GM19193 (cell line): ENCODE results near the gene CSTF1.

Experiments
- POLR2A ChIP-seq: IDR thresholded peaks from 4 replicates; pipeline ENCODE4 v1.6.1; 2011; ENCODE audit not compliant: insufficient read depth, insufficient read length; ENCODE audit errors: extremely low read depth

The CSTF1 gene

DNA sequence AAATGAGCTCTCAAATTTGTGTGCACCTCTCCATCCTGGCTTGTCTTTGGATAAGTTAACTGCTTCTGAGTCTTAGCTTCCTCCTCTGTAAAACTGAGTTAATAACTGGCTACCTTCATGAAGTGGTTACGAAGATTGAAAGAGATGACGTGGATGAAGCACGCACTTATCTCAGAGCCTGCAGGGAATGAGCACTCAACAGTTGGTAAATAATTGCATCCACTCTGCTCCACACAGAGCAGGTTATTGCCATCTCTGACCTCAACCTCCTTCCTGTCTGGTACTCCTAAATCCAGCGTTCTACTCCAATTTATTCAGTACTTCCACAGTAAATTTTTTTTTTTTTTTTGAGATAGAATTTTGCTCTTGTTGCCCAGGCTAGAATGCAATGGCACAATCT lies 7.3 kb upstream of the CSTF1 start:
- TF ChIP-seq POLR2A: no peak

DNA sequence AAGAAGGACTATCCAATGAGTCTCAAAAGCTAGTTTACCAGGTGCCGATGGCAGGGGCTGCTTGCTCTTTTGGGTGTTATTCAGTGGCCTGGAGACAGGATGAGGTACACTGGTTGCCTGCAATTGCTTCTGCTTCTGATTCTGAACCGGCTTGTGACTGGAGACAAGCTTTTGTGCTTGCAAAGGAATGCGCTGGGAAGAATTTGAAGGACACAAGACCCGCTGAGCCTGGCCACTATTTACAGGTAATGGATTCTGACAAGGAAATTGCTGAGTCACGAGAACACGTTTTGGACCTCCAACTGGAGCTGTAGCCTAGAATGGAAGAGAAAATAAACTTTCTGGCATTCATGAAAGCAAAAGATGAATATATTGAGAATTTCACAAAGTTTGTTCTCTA lies 6.2 kb upstream of the CSTF1 start:
- no peak for TF ChIP-seq POLR2A

DNA sequence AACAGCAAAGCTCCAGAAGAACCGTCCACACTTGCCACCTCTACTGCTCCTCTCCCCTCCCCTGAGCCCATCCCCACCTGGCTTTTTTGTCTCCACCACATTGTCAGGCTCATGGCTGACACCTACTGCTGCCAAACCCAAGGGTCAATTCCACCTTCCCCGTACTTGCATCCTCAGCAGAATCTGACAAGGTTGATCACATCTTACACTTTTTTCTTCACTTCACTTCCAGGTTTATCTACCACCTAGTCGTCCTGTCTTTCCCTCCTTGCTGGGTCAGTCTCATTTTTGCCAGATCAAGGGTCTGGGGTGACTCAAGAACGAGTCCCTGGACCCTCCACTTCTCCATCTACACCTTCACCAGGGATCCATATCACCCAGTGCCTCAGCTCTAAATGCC lies 3.6 kb upstream of the CSTF1 start:
- no peak for TF ChIP-seq POLR2A

DNA sequence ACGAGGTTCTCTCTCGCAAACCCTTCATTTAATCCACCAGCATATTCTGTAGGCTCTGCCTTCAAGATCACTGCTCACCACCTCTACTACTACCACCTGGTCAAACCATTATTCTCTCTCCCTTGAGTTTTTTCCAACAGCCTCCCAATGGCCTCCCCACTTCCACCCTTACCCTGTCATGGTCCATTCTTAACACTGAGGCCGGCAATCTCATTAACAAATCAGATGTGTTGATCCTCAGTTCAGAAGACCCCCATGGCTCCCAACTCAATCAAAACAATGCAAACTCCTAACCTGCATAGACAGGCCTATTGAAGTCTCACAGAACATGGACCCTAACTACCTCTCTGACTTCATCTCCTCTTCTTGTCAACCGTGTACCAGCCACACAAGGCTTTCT lies 2.6 kb upstream of the CSTF1 start:
- TF ChIP-seq POLR2A: no peak

DNA sequence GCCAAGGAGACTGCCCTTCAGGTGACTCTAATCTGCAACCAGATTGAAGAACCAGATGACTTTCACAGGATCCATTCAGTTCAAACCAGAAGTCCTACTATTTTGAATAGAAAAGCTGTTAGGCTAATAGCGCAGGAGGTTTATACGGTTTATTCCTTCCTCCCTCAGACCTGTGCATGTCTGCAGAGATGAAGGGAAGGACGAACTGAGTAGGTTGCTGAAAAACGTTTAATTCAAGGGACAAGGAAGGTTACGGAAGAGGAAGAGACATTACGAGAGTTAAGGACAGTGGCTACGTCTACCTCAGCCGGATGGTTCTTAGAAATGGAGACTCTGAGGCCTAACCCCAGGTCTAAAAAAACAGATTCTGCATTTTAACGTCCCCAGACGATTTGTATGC lies 1.4 kb upstream of the CSTF1 start:
- TF ChIP-seq POLR2A: no peak

DNA sequence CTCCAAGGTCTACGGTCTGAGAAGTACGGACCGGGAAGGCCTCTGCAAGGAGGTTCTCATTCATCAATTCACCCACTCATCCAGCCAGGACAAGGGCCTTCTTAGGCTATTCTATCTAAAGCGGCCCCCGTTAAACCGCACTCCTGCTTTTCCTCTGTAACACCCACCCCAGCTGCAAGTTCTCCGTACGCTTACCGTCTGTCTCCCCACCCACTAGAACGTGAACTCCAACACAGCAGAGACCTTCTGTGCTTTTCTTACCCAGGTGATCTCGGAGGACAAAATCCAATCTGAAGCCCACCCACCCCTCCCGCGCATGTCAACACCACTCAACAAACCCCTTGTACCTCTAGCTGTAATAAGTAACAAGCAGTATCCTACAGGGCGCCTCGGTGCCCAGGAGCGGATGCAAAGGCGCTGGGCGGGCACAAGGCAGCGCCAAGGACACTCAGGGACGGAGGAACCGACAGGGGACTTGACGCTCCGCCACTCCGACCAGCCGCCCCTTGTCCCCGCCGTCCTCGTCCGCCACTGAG lies 781 bp upstream of the CSTF1 start:
- TF ChIP-seq POLR2A: no peak

DNA sequence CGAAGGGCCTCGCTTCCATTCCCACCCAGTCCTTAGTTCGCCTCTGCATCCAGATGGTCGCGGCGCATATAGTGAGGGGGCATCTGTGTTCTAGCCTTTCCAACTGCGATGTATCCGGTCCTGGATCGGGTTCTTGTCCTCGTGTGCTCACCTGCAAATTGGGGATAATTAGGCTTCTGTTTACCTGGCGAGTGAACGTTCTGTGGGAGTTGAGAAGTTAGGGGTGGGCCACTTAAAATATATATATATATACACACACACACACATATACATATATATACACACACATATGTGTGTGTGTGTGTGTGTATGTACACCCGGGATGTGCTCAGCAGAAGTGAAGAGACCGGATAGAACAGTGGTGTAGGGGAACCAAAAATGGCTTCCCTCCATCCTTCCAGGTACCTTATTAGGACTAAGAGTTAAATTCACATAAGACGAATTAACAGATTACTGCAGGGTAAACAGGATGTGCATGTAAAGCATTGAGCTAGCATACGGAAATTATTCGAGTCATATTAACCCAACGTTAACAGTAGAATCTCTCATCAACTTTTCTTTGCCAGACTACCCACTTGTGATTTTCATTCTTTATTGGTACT lies 537 bp downstream of the CSTF1 start:
- no peak for TF ChIP-seq POLR2A

DNA sequence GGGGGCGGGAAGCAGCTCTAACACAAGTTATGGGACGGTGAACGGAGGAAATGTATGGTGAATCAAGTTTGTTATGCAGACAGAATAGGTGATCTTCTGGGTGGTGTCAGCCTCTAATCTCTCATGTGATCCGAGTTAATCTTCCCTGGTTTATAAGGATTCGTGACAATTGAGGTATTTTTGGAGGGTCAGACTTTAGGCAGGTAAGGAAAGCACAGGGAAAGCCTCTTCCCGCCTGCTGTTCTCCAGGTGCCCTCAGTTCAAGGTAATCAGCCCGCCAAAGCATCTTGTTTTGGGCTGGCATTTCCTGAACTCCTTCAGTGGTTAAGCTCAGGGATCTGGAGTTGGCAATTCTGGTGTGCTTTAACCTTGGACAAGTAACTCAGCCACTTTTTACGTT lies 1.2 kb downstream of the CSTF1 start:
- no peak for TF ChIP-seq POLR2A

DNA sequence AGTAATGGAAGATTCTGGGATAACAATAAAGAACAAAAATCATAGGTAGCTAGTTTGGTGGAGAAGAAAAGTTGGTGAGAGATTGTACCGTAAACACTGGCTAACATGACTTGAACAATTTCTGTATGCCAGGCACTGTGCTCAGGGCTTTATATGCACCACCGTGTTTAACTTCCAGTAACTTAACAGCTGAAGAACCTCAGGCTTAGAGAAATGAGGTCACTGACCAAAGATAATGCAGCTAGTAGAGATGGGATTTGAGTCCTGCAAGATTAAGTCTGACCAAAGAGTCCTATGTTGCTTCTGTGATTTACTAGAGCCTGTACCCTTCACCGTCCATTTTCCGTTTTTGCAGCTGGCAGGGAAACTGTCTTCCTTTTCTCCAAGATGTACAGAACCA lies 2.7 kb downstream of the CSTF1 start:
- no peak for TF ChIP-seq POLR2A

DNA sequence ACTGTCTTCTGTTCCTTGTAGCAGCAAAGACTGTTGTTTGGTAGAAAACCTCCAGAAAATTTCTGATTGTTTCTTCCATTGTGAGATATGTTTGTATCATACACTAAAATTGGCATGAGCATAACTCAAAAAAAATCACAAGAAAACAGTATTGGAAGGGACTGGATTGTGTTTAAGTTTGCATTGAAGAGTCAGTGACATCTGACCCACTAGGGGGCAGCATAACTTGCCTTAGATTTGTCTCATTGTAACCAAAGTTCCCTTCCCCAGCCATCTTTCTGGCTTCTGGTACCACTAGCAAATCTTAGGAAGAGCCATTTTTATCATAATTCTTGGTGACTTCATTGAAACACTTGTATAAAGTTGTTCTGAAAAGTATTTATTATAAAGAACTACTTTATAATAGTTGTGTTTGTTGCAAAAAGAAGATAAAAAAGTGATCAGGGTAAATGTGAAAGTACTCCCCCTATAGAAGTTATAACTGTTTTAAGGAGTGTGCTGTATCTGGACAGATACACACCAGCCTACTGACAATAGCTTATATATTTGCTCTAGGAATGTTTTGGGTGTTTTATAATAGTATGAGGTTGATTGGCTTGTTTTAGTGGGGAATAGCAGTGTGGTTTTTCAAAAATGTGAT lies 7.7 kb downstream of the CSTF1 start:
- no peak for TF ChIP-seq POLR2A

DNA sequence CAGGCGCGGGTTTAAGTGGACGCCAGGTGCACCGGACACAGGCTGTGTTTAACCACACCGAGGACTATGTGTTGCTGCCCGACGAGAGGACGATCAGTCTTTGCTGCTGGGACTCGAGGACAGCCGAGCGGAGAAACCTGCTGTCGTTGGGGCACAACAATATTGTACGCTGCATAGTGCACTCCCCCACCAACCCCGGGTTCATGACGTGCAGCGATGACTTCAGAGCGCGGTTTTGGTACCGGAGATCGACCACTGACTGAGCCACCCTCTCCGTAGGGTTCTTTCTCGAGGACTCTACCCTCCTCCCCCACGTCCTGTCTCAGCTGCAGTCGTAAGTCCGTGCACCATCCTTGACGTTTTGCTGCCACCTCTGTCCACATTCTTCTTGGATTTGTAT lies 11.0 kb downstream of the CSTF1 start:
- TF ChIP-seq POLR2A: no peak

DNA sequence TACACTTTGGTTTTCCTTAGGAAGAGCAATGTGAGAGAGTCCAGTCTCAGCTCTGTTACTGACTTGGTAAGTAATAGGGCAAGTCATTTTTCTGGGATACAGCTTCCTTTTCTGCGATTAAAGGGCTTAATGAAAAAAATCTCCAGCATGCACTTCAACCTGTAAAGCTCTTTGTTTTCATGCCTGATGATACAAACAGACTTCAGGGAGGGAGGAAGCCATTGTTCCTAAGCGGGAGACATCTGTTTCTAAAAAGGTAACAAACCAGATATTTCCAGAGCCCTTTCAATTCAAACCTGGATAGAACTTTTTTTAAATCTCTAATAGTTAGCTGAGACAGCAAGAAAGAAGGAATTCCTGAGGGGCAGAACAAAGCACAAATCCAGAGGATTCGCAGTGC lies 14.5 kb downstream of the CSTF1 start:
- no peak for TF ChIP-seq POLR2A

DNA sequence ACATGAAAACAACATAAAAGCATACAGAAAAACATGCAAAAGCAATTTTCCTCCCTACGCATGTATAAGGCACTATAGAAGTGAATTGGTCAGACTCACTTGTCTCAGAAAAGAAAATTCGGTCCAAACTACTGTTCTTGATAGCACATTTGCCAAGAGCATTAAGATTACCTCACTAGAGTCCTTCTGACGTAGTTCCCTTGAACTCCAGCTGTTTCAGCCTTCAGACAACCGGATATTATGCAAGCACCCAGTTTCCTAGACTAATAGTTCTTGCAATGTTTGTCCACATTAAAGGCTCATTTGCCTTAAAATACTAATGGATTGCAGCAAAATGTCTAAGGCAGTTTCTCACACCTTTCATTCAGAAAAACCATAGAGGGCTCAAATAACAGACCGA lies 17.1 kb downstream of the CSTF1 start:
- TF ChIP-seq POLR2A: no peak

DNA sequence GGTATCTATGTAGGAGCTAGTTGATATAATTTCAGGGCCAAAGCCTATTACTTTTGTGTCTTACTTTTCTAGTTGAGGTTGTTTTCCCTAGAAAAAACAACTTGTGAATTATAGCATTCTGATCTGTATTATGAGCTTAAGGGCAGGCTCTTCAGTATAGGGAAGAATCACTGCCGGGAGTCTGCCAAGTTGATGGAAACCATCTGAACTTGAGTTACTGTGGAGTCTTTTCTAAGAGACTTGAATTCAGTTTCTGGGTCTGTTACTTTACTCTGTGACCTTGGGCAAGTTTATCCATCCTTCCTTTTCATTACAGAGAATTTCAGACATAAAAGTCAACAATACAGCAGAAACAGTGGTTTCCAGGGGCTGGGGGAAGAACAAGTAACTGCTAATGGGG lies 17.5 kb downstream of the CSTF1 start:
- TF ChIP-seq POLR2A: no peak

DNA sequence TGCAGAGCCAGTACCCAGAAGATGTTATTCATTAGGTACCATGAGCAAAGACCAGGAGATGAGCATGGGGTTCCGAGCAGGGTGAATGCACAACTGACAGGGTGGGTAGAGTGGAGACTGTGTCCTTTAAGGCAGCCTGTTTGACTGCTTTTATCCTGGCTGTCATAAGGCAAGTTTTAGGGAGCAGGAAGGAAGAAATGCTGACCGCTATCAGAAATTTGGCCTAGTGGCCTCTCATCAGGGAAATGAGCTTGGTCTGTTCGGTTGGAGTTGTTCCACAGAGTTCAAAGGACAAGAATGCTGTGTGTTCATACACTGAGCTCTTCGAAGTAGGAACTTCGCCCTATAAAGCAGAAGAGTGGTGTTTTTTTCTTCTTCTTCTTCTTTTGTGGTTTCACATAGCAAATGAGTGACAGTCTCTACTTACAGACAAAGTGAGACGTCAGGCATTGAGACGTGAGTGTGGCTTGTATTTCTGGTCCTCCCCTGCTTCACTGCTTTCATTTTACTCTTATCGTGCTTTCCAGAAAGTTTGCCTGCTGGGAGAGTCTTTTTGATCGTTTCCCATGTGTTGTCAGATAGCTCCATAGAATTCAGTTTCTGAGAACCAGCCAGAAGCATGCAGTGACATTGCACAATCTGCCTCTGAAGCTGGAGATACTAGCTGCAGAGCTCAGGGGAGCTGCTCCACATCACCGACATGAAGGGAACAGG lies 19.5 kb downstream of the CSTF1 start, which contains the start of gene CASS4:
TSS of gene CASS4 (plus strand) at position 502 of the 714 bp plus-strand sequence. CDS start at position 701, 199 bp downstream.
- TF ChIP-seq POLR2A: no peak

DNA sequence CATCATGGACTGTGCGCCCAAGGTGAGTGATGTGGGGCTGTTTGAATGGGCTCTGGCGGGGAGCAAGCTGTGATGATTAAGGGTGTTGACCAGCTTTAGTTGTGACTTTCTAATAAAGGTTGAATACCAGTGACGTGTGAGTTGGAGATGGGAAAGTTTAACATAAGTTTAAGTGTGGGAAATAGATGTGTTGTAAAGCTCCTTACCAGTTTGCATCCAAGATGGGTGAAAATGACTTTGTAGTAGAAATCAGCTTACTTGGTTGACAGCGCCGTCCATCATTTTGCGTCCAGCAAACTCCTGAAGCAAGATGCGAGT lies 20.0 kb downstream of the CSTF1 start:
- no peak for TF ChIP-seq POLR2A
